MM.1S (cell line): ENCODE results near the gene RASGRP4.

ENCODE experiments used
- DNase-seq: peaks from one replicate; pipeline ENCODE4 v3.0.0-alpha.2; 2015
- H2AFZ ChIP-seq: fragments of 300-600 bp; sonication (generic); 2 replicates; pipeline ENCODE4 v1.6.0; 2016; ENCODE audit warnings: antibody characterized with exemption, low read length
- H3F3A ChIP-seq: fragments of 300-600 bp; sonication (generic); 2 replicates; pipeline ENCODE4 v1.6.1; 2016; ENCODE audit warnings: mild to moderate bottlenecking, antibody characterized with exemption, low read length, moderate library complexity, mixed read lengths; ENCODE audit not compliant: insufficient read depth
- H3K27ac ChIP-seq: fragments of 300-600 bp; sonication (generic); 2 replicates; pipeline ENCODE4 v1.5.1; 2016; ENCODE audit warnings: mild to moderate bottlenecking, low read length
- H3K27me3 ChIP-seq: fragments of 300-600 bp; sonication (generic); replicated peaks from 2 replicates; pipeline ENCODE4 v1.6.0; 2016; ENCODE audit warnings: low read length; ENCODE audit not compliant: insufficient read depth
- H3K36me3 ChIP-seq: fragments of 300-600 bp; sonication (generic); replicated peaks from 2 replicates; pipeline ENCODE4 v1.6.1; 2016; ENCODE audit warnings: mild to moderate bottlenecking, low read length, mixed read lengths; ENCODE audit not compliant: insufficient read depth
- H3K4me1 ChIP-seq: fragments of 300-600 bp; sonication (generic); 2 replicates; pipeline ENCODE4 v1.6.1; 2016; ENCODE audit warnings: low read length, mixed read lengths
- H3K4me2 ChIP-seq: fragments of 300-600 bp; sonication (generic); 2 replicates; pipeline ENCODE4 v1.6.0; 2016; ENCODE audit warnings: low read depth, low read length
- H3K4me3 ChIP-seq: fragments of 300-600 bp; sonication (generic); 2 replicates; pipeline ENCODE4 v1.5.1; 2016; ENCODE audit warnings: low read length, mixed read lengths
- H3K79me2 ChIP-seq: fragments of 300-600 bp; sonication (generic); 2 replicates; pipeline ENCODE4 v1.6.1; 2016; ENCODE audit warnings: mixed run types, low read length, mixed read lengths
- H3K9ac ChIP-seq: fragments of 300-600 bp; sonication (generic); 2 replicates; pipeline ENCODE4 v1.6.1; 2016; ENCODE audit warnings: low read length, mixed read lengths
- H3K9me2 ChIP-seq: fragments of 300-600 bp; sonication (generic); replicated peaks from 2 replicates; pipeline ENCODE4 v1.6.1; 2016; ENCODE audit warnings: mild to moderate bottlenecking, low read length, mixed read lengths; ENCODE audit not compliant: insufficient read depth
- H3K9me3 ChIP-seq: fragments of 300-600 bp; sonication (generic); replicated peaks from 2 replicates; pipeline ENCODE4 v1.6.1; 2016; ENCODE audit warnings: mild to moderate bottlenecking, low read length, mixed read lengths; ENCODE audit not compliant: insufficient read depth
- H4K20me1 ChIP-seq: fragments of 300-600 bp; sonication (generic); 2 replicates; pipeline ENCODE4 v1.6.1; 2016; ENCODE audit warnings: mild to moderate bottlenecking, low read length, moderate library complexity, mixed read lengths; ENCODE audit not compliant: insufficient read depth
- EZH2 ChIP-seq: fragments of 300-600 bp; sonication (generic); optimal IDR thresholded peaks from 2 replicates; pipeline ENCODE3; 2017; ENCODE audit warnings: low read depth, mild to moderate bottlenecking, antibody characterized with exemption, low read length, mixed read lengths
- EZH2phosphoT487 ChIP-seq: fragments of 300-600 bp; sonication (generic); IDR thresholded peaks from 2 replicates; pipeline ENCODE4 v1.6.1; 2018; ENCODE audit warnings: antibody characterized with exemption, low read length
- TF ChIP-seq, protein P1 (sequence below): fragments of 300-600 bp; sonication (generic); IDR thresholded peaks from 2 replicates; pipeline ENCODE4 v1.5.1; 2016; ENCODE audit warnings: antibody characterized with exemption, low read length, mixed read lengths

The RASGRP4 gene

DNA sequence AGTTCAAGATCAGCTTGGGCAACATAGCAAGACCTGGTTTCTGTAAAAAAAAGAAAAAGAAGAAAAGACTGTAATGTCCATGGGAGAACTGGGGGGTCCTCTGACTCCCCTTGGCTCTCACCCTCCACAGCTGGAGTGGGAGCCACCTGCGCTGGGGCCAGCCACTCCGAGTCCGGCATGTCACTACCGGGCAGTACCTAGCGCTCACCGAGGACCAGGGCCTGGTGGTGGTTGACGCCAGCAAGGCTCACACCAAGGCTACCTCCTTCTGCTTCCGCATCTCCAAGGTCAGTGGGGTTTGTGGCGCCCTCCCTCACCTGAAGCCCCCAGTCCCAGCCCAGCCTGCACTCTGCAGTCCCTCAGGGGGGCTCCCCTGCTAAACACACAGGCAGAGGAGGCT, 22.2 kb upstream of the RASGRP4 start:
- no peaks in the 10 kb centered on the region for H3K9me3 ChIP-seq
- DNase-seq, result no peak
- H3K27me3 ChIP-seq, result peaks cover 71% of the 10 kb centered on the region
- H3K79me2 ChIP-seq, result no peaks in the 10 kb centered on the region
- no peaks in the 10 kb centered on the region for H3K36me3 ChIP-seq
- no peak overlapping the region for H3K4me3 ChIP-seq
- H3K9ac ChIP-seq, result no peak overlapping the region
- H3F3A ChIP-seq, result no peaks in the 10 kb centered on the region
- H4K20me1 ChIP-seq, result no peaks in the 10 kb centered on the region
- no peak overlapping the region for H3K4me2 ChIP-seq
- no peak overlapping the region for H3K27ac ChIP-seq
- TF ChIP-seq EZH2phosphoT487, result no peak
- no peak for TF ChIP-seq EZH2
- TF ChIP-seq, protein P1, sequence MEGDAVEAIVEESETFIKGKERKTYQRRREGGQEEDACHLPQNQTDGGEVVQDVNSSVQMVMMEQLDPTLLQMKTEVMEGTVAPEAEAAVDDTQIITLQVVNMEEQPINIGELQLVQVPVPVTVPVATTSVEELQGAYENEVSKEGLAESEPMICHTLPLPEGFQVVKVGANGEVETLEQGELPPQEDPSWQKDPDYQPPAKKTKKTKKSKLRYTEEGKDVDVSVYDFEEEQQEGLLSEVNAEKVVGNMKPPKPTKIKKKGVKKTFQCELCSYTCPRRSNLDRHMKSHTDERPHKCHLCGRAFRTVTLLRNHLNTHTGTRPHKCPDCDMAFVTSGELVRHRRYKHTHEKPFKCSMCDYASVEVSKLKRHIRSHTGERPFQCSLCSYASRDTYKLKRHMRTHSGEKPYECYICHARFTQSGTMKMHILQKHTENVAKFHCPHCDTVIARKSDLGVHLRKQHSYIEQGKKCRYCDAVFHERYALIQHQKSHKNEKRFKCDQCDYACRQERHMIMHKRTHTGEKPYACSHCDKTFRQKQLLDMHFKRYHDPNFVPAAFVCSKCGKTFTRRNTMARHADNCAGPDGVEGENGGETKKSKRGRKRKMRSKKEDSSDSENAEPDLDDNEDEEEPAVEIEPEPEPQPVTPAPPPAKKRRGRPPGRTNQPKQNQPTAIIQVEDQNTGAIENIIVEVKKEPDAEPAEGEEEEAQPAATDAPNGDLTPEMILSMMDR, result no peak
- no peaks in the 10 kb centered on the region for H3K4me1 ChIP-seq
- H2AFZ ChIP-seq, result no peak overlapping the region
- H3K9me2 ChIP-seq, result no peaks in the 10 kb centered on the region

DNA sequence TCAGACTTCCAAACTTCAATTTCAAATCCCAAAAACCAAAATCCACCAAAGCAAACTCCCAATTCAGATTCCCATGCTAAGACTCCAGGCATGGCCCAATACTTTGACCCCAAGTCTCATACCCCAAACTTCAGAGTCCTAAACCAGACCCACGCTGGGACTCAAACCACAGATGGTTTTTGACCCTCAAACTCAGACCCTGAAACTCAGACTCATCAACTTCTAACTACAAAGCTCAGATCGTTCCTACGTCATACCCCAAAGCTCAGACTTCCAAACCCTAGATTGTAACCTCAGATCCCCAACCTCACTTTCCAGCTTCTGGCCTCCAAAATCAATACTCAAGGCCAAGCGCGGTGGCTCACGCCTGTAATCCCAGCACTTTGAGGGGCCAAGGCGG, 19.3 kb upstream of the RASGRP4 start:
- no peak overlapping the region for H3K4me3 ChIP-seq
- no peaks in the 10 kb centered on the region for H4K20me1 ChIP-seq
- no peaks in the 10 kb centered on the region for H3F3A ChIP-seq
- H3K9me2 ChIP-seq, result no peaks in the 10 kb centered on the region
- peaks cover 72% of the 10 kb centered on the region for H3K27me3 ChIP-seq
- TF ChIP-seq, protein P1, result no peak
- no peak for TF ChIP-seq EZH2
- TF ChIP-seq EZH2phosphoT487, result no peak
- no peak for DNase-seq
- H3K9me3 ChIP-seq, result no peaks in the 10 kb centered on the region
- H2AFZ ChIP-seq, result no peak overlapping the region
- no peak overlapping the region for H3K4me2 ChIP-seq
- no peaks in the 10 kb centered on the region for H3K79me2 ChIP-seq
- H3K27ac ChIP-seq, result no peak overlapping the region
- H3K36me3 ChIP-seq, result no peaks in the 10 kb centered on the region
- no peak overlapping the region for H3K9ac ChIP-seq
- no peaks in the 10 kb centered on the region for H3K4me1 ChIP-seq

DNA sequence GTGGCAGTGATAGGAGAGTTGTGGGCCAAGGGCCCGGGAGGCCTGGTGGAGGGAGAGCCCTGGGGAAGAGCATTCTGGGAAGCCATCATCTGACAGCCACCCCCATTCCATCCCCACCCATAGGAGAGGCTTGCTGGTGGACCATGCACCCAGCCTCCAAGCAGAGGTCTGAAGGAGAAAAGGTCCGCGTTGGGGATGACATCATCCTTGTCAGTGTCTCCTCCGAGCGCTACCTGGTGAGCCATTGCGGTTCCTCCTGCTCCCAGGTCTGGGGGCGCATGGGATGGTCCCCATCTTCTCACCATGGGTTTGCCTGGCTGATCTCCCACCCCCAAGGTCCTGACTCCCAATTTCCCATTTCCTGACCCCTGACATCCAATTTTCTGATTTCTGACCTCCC, 18.0 kb upstream of the RASGRP4 start:
- TF ChIP-seq EZH2 (no peak), EZH2phosphoT487 (no peak)
- TF ChIP-seq, protein P1, result no peak
- no peaks in the 10 kb centered on the region for H3K36me3 ChIP-seq

More for the DNA sequence above, 18.0 kb upstream of the RASGRP4 start:
- Histone ChIP-seq H2AFZ (no peak overlapping the region), H3K9ac (no peak overlapping the region), H3K4me1 (no peaks in the 10 kb centered on the region), H3K4me2 (no peak overlapping the region), H3K9me3 (no peaks in the 10 kb centered on the region), H4K20me1 (no peaks in the 10 kb centered on the region), H3K27ac (no peak overlapping the region), H3F3A (no peaks in the 10 kb centered on the region), H3K27me3 (peaks cover 69% of the 10 kb centered on the region), H3K79me2 (no peaks in the 10 kb centered on the region), H3K9me2 (no peaks in the 10 kb centered on the region), H3K4me3 (no peak overlapping the region)
- no peak for DNase-seq
